ENCODE data around the gene ARPP21. TPM values are rescaled to one million over a fixed set of nuclear protein-coding genes. Genes with fewer than 3 reads are reported as not detected.

Gene ARPP21
- polyA plus RNA-seq, 1 donor from 2014 or later, result 12.8 TPM

- TF ChIP-seq REST (IDR thresholded peaks at IDR 0.05; ENCODE audit: borderline replicate concordance) (no peak), POLR2AphosphoS5 (IDR thresholded peaks at IDR 0.05) (no peak), TAF1 (IDR thresholded peaks at IDR 0.05; ENCODE audit: low read depth) (no peak), EP300 (conservative IDR thresholded peaks at IDR 0.05; ENCODE audit: poor library complexity, severe bottlenecking) (no peak), SMC3 (conservative IDR thresholded peaks at IDR 0.05; ENCODE audit: poor library complexity) (no peak), EZH2 (IDR thresholded peaks at IDR 0.05; ENCODE audit: borderline replicate concordance, insufficient read depth, low read length, poor library complexity, severe bottlenecking) (no peak), RAD21 (conservative IDR thresholded peaks at IDR 0.05) (no peak), MXI1 (conservative IDR thresholded peaks at IDR 0.05; ENCODE audit: poor library complexity, severe bottlenecking) (no peak)
- TF ChIP-seq, protein P1, sequence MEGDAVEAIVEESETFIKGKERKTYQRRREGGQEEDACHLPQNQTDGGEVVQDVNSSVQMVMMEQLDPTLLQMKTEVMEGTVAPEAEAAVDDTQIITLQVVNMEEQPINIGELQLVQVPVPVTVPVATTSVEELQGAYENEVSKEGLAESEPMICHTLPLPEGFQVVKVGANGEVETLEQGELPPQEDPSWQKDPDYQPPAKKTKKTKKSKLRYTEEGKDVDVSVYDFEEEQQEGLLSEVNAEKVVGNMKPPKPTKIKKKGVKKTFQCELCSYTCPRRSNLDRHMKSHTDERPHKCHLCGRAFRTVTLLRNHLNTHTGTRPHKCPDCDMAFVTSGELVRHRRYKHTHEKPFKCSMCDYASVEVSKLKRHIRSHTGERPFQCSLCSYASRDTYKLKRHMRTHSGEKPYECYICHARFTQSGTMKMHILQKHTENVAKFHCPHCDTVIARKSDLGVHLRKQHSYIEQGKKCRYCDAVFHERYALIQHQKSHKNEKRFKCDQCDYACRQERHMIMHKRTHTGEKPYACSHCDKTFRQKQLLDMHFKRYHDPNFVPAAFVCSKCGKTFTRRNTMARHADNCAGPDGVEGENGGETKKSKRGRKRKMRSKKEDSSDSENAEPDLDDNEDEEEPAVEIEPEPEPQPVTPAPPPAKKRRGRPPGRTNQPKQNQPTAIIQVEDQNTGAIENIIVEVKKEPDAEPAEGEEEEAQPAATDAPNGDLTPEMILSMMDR (IDR thresholded peaks at IDR 0.05; ENCODE audit: poor library complexity, severe bottlenecking), result no peak
- H3K27ac ChIP-seq (ENCODE audit: low read length), result no peak overlapping the region
- no peaks in the 10 kb centered on the region for H3K27me3 ChIP-seq (ENCODE audit: insufficient read depth, low read depth, low read length)
- no peaks in the 10 kb centered on the region for H3K36me3 ChIP-seq (ENCODE audit: insufficient read depth, low read length)
- H3K79me2 ChIP-seq (replicated peaks; ENCODE audit: insufficient read depth, low read length), result no peaks in the 10 kb centered on the region
- no peaks in the 10 kb centered on the region for H4K20me1 ChIP-seq (ENCODE audit: insufficient read depth)
- no peaks in the 10 kb centered on the region for H3K9me2 ChIP-seq (ENCODE audit: insufficient read depth, low read length)
- no peak overlapping the region for H2AFZ ChIP-seq (ENCODE audit: low read depth, low read length)
- no peak overlapping the region for H3K9ac ChIP-seq (ENCODE audit: low read length)
- no peaks in the 10 kb centered on the region for H3F3A ChIP-seq (ENCODE audit: insufficient read depth, low read length, poor library complexity, severe bottlenecking)
- no peaks in the 10 kb centered on the region for H3K9me3 ChIP-seq (ENCODE audit: low read length)
- H3K4me2 ChIP-seq (ENCODE audit: low read length), result no peak overlapping the region
- no peak overlapping the region for H3K4me3 ChIP-seq (ENCODE audit: low read length)
These were observed 45.8 kb downstream of the ARPP21 start for GRCh38 chr3:35685153-35685552.

DNA sequence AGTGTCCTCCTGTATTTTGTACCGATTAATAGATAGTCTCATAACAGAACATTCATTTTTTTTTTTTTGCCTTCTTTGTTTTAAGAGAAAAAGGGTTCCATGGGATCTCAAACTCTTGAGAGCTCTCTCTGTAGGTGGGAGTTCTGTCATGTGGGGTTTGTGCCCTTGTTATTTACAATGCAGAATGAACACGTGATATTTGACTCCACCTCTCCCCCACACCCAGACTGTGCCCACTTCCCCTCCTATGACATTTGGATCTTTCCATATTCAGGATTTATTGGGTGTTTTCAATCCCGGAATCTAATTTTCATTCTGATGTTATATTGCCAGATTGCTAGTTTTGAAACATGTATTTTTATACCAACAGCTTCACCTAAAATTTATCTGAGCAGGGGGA is 49.5 kb downstream of the ARPP21 start:
- Histone ChIP-seq H3K9me2 (ENCODE audit: insufficient read depth, low read length) (no peaks in the 10 kb centered on the region), H3K36me3 (ENCODE audit: insufficient read depth, low read length) (no peaks in the 10 kb centered on the region), H3F3A (ENCODE audit: insufficient read depth, low read length, poor library complexity, severe bottlenecking) (no peaks in the 10 kb centered on the region), H3K4me2 (ENCODE audit: low read length) (no peak overlapping the region), H4K20me1 (ENCODE audit: insufficient read depth) (no peaks in the 10 kb centered on the region), H3K27ac (ENCODE audit: low read length) (no peak overlapping the region), H3K9ac (ENCODE audit: low read length) (no peak overlapping the region), H3K4me3 (ENCODE audit: low read length) (no peak overlapping the region), H3K27me3 (ENCODE audit: insufficient read depth, low read depth, low read length) (no peaks in the 10 kb centered on the region), H3K9me3 (ENCODE audit: low read length) (no peaks in the 10 kb centered on the region), H3K79me2 (replicated peaks; ENCODE audit: insufficient read depth, low read length) (no peaks in the 10 kb centered on the region), H2AFZ (ENCODE audit: low read depth, low read length) (no peak overlapping the region)
- TF ChIP-seq POLR2AphosphoS5 (IDR thresholded peaks at IDR 0.05) (no peak), EZH2 (IDR thresholded peaks at IDR 0.05; ENCODE audit: borderline replicate concordance, insufficient read depth, low read length, poor library complexity, severe bottlenecking) (no peak), SMC3 (conservative IDR thresholded peaks at IDR 0.05; ENCODE audit: poor library complexity) (no peak), EP300 (conservative IDR thresholded peaks at IDR 0.05; ENCODE audit: poor library complexity, severe bottlenecking) (no peak), TAF1 (IDR thresholded peaks at IDR 0.05; ENCODE audit: low read depth) (no peak), RAD21 (conservative IDR thresholded peaks at IDR 0.05) (no peak), REST (IDR thresholded peaks at IDR 0.05; ENCODE audit: borderline replicate concordance) (no peak), MXI1 (conservative IDR thresholded peaks at IDR 0.05; ENCODE audit: poor library complexity, severe bottlenecking) (no peak)
- TF ChIP-seq, protein P1 (IDR thresholded peaks at IDR 0.05; ENCODE audit: poor library complexity, severe bottlenecking), result no peak

All from neural cell (in vitro differentiated cells).